AG04450 (cell line): ENCODE data around the gene SNAP23. TPM values are rescaled to one million over a fixed set of nuclear protein-coding genes. Genes with fewer than 3 reads are reported as not detected.

ENCODE experiments used
- CTCF ChIA-PET: fragments of 300-600, 350-600 bp; formaldehyde crosslinking; extraction: SDS; loops from one replicate; lab custom pipeline; 2022; ENCODE audit warnings: antibody characterized with exemption, inconsistent platforms; lab: Charles Lee
- POLR2A ChIA-PET: fragments of 350-600 bp; formaldehyde crosslinking; extraction: SDS; loops from one replicate; lab custom pipeline; 2021; ENCODE audit warnings: antibody characterized with exemption, inconsistent platforms; lab: Yijun Ruan, JAX
- DNase-seq: peaks from one replicate; pipeline ENCODE4 v3.0.0-alpha.2; 2011; ENCODE audit warnings: low read depth, low spot score
- H3K27ac ChIP-seq: one replicate; pipeline ENCODE4 v1.5.1; 2012; ENCODE audit warnings: low read depth, low read length, control low read depth
- H3K27me3 ChIP-seq: one replicate; pipeline ENCODE4 v1.6.0; 2012; ENCODE audit warnings: low read length; ENCODE audit not compliant: control insufficient read depth, insufficient read depth
- H3K4me3 ChIP-seq: 2 replicates; pipeline ENCODE4 v1.5.1; 2011; ENCODE audit warnings: mild to moderate bottlenecking, low read depth, low read length, control low read depth
- H3K9me3 ChIP-seq: 2 replicates; pipeline ENCODE4 v1.5.1; 2012; ENCODE audit warnings: low read length; ENCODE audit not compliant: control insufficient read depth, insufficient read depth
- CTCF ChIP-seq: IDR thresholded peaks from 2 replicates; pipeline ENCODE4 v1.5.1; 2011; ENCODE audit warnings: low read depth, low read length, control low read depth, inconsistent platforms
- polyA plus RNA-seq: library from polyadenylated mRNA; depleted of rRNA; stranded (reverse); fragments of >200 nt; gene quantifications from 2 replicates; pipeline ENCODE4 v1.2.3, GENCODE V29; 2011

Gene SNAP23
- polyA plus RNA-seq, 1 experiment = 83.7 TPM

GRCh38 chr15:42508263-42508690 lies 12.8 kb downstream of the SNAP23 start:
- Histone ChIP-seq H3K27ac (no peak overlapping the region), H3K4me3 (no peak overlapping the region), H3K27me3 (no peaks in the 10 kb centered on the region), H3K9me3 (no peaks in the 10 kb centered on the region)
- ChIA-PET POLR2A (no interaction called here), CTCF (no interaction called here)
- TF ChIP-seq CTCF = no peak
- no peak for DNase-seq

- no peak for TF ChIP-seq CTCF
- no peak for DNase-seq
- POLR2A ChIA-PET = interaction anchor here (0.7 to 2.0 kb wide), 5 partner anchors 15 to 69 kb away, joined by 3 to 8 read pairs (median 5); partner anchors contain the start of genes HAUS2, LRRC57, SNAP23 and ZNF106
- no peaks in the 10 kb centered on the region for H3K9me3 ChIP-seq
- CTCF ChIA-PET = interaction anchor here (1.0 kb wide), 2 partner anchors 26 to 141 kb away, joined by 3 read pairs; no protein-coding TSS in a partner anchor
- no peaks in the 10 kb centered on the region for H3K27me3 ChIP-seq
- H3K4me3 ChIP-seq = no peak overlapping the region
- peak overlapping the region; percentile 85 for H3K27ac ChIP-seq
Measured at GRCh38 chr15:42510258-42511006, 15.0 kb downstream of the SNAP23 start.

GRCh38 chr15:42511007-42511391 lies 15.6 kb downstream of the SNAP23 start:
- no peak for TF ChIP-seq CTCF
- no peak for DNase-seq
- H3K27me3 ChIP-seq = no peaks in the 10 kb centered on the region
- ChIA-PET POLR2A (interaction anchor here (0.7 to 2.0 kb wide), 5 partner anchors 15 to 70 kb away, joined by 3 to 8 read pairs (median 5); partner anchors contain the start of genes HAUS2, LRRC57, SNAP23 and ZNF106), CTCF (interaction anchor here (1.0 kb wide), 2 partner anchors 25 to 140 kb away, joined by 3 read pairs; no protein-coding TSS in a partner anchor)
- no peaks in the 10 kb centered on the region for H3K9me3 ChIP-seq
- H3K4me3 ChIP-seq = no peak overlapping the region
- H3K27ac ChIP-seq = peak overlapping the region; percentile 85

GRCh38 chr15:42523331-42523730 lies 27.9 kb downstream of the SNAP23 start:
- Histone ChIP-seq H3K9me3 (no peaks in the 10 kb centered on the region), H3K27me3 (no peaks in the 10 kb centered on the region), H3K27ac (no peak overlapping the region), H3K4me3 (no peak overlapping the region)
- no peak for TF ChIP-seq CTCF
- ChIA-PET POLR2A (no interaction called here), CTCF (no interaction called here)
- no peak for DNase-seq

GRCh38 chr15:42528970-42529369 lies 33.5 kb downstream of the SNAP23 start:
- TF ChIP-seq CTCF = no peak
- Histone ChIP-seq H3K27ac (no peak overlapping the region), H3K4me3 (no peak overlapping the region), H3K9me3 (no peaks in the 10 kb centered on the region), H3K27me3 (no peaks in the 10 kb centered on the region)
- CTCF ChIA-PET = interaction anchor here (1.2 kb wide), 1 partner anchor 123 kb away, joined by 3 read pairs; no protein-coding TSS in a partner anchor
- no peak for DNase-seq
- POLR2A ChIA-PET = interaction anchor here (1.0 kb wide), 1 partner anchor 33 kb away, joined by 3 read pairs; the partner anchor contains the start of gene SNAP23
